B cell (primary cell): ENCODE data around the gene SRRM4. TPM values are rescaled to one million over a fixed set of nuclear protein-coding genes. Genes with fewer than 3 reads are reported as not detected.

Source experiments
- ATAC-seq: fragments of 200-7000 bp; cut with Tn5 transposase; one replicate; pipeline ENCODE4 v1.10.0; 2021; ENCODE audit warnings: low read depth, mild to moderate bottlenecking, moderate number of reproducible peaks, moderate library complexity
- CTCF ChIA-PET: fragments of 350-600 bp; sonication (Branson Sonifier 250); formaldehyde crosslinking; loops from one replicate; lab custom pipeline; 2021; ENCODE audit warnings: antibody characterized with exemption, inconsistent platforms; lab: Charles Lee
- POLR2A ChIA-PET: fragments of 350-600 bp; sonication (Branson Sonifier 250); formaldehyde crosslinking; loops from one replicate; lab custom pipeline; 2021; ENCODE audit warnings: antibody characterized with exemption; lab: Charles Lee
- DNase-seq: peaks from one replicate; pipeline ENCODE4 v3.0.0; 2013
- H2AFZ ChIP-seq: 2 replicates; pipeline ENCODE4 v1.6.1; 2012; ENCODE audit warnings: mild to moderate bottlenecking, low read depth, low read length; ENCODE audit not compliant: insufficient read depth, poor library complexity, severe bottlenecking
- H3K27ac ChIP-seq, 2 donors: 1 replicate in 1 of 2; 2 replicates in 1 of 2; pipeline ENCODE4 v1.5.1; 2012 to 2013; ENCODE audit warnings: low read length in 2 of 2, mild to moderate bottlenecking in 2 of 2, moderate library complexity in 1 of 2
- H3K27me3 ChIP-seq, 4 experiments: fragments of 200-600 bp in 1 of 4; sonication (generic) in 1 of 4; replicated peaks in 1 of 4; 1 replicate in 2 of 4; 2 replicates in 2 of 4; pipeline versions ENCODE4 v1.6.1 to v1.7.0; 2013 to 2016; ENCODE audit warnings: low read length in 3 of 4, mild to moderate bottlenecking in 2 of 4, mixed read lengths in 1 of 4, moderate library complexity in 1 of 4; ENCODE audit not compliant: insufficient read depth in 4 of 4, control insufficient read depth in 3 of 4; ENCODE audit errors: control extremely low read depth in 1 of 4
- H3K36me3 ChIP-seq, 2 experiments: replicated peaks in 1 of 2; 1 replicate in 1 of 2; 2 replicates in 1 of 2; pipeline versions ENCODE4 v1.6.1 to v1.7.1; 2013; ENCODE audit warnings: low read length in 1 of 2; ENCODE audit not compliant: insufficient read depth in 2 of 2, control insufficient read depth in 1 of 2; ENCODE audit errors: control extremely low read depth in 1 of 2, extremely low read depth in 1 of 2
- H3K4me1 ChIP-seq, 2 donors: fragments of 200-600 bp in 1 of 2; sonication (generic) in 1 of 2; 1 replicate in 1 of 2; 2 replicates in 1 of 2; pipeline versions ENCODE4 v1.5.1 to v1.6.1; 2013 to 2017; ENCODE audit warnings: low read length in 2 of 2; ENCODE audit not compliant: control insufficient read depth in 2 of 2, insufficient read depth in 2 of 2
- H3K4me2 ChIP-seq: replicated peaks from 2 replicates; pipeline ENCODE3; 2012; ENCODE audit warnings: mild to moderate bottlenecking, low read depth, low read length; ENCODE audit not compliant: poor library complexity, severe bottlenecking
- H3K4me3 ChIP-seq, 5 experiments: fragments of 200-600 bp in 1 of 5; sonication (generic) in 1 of 5; 1 replicate in 3 of 5; 2 replicates in 2 of 5; pipeline versions ENCODE4 v1.5.1 to v1.7.0; 2011 to 2016; ENCODE audit warnings: low read length in 4 of 5, mild to moderate bottlenecking in 4 of 5, low read depth in 2 of 5, control low read depth in 1 of 5, moderate library complexity in 1 of 5; ENCODE audit not compliant: insufficient read depth in 1 of 5; ENCODE audit errors: control extremely low read depth in 1 of 5, extremely low read depth in 1 of 5
- H3K79me2 ChIP-seq: fragments of 200-600 bp; sonication (generic); one replicate; pipeline ENCODE4 v1.6.0; 2016; ENCODE audit warnings: low read length; ENCODE audit not compliant: control insufficient read depth, insufficient read depth
- H3K9ac ChIP-seq: fragments of 200-600 bp; sonication (generic); 2 replicates; pipeline ENCODE4 v1.6.1; 2017; ENCODE audit warnings: mild to moderate bottlenecking, low read length, moderate library complexity
- H3K9me3 ChIP-seq, 3 donors: one replicate each; pipeline versions ENCODE4 v1.6.1 to v1.7.1; 2013; ENCODE audit warnings: low read length in 2 of 3; ENCODE audit not compliant: control insufficient read depth in 2 of 3, insufficient read depth in 1 of 3; ENCODE audit errors: control extremely low read depth in 1 of 3
- H4K20me1 ChIP-seq: 2 replicates; pipeline ENCODE4 v1.6.0; 2012; ENCODE audit warnings: mild to moderate bottlenecking, low read length; ENCODE audit not compliant: insufficient read depth, control insufficient read depth, poor library complexity, severe bottlenecking
- H3K27ac Mint-ChIP-seq: one replicate; pipeline ENCODE4 v1.8.0; 2021; ENCODE audit warnings: mixed read lengths
- H3K27me3 Mint-ChIP-seq: one replicate; pipeline ENCODE4 v1.8.0; 2021; ENCODE audit warnings: mixed read lengths
- H3K4me1 Mint-ChIP-seq: one replicate; pipeline ENCODE4 v1.8.0; 2021; ENCODE audit warnings: mixed read lengths
- H3K4me3 Mint-ChIP-seq: one replicate; pipeline ENCODE4 v1.8.0; 2021; ENCODE audit warnings: mixed read lengths
- H3K9me3 Mint-ChIP-seq: one replicate; pipeline ENCODE4 v1.8.0; 2022; ENCODE audit warnings: mixed read lengths; ENCODE audit not compliant: insufficient read depth
- EZH2 ChIP-seq: IDR thresholded peaks from 2 replicates; pipeline ENCODE4 v1.6.1; 2012; ENCODE audit warnings: borderline replicate concordance, low read depth, mild to moderate bottlenecking, moderate library complexity, low read length; ENCODE audit not compliant: insufficient read depth, poor library complexity, severe bottlenecking
- WGBS: methylation state at CpG from one replicate; pipeline ENCODE4 v1.1.5; 2013; ENCODE audit warnings: missing lambda C conversion rate; ENCODE audit not compliant: insufficient coverage; 5-methylcytosine and 5-hydroxymethylcytosine counted together
- intact Hi-C: fragments of 100-400 bp; cut with micrococcal nuclease; formaldehyde crosslinking; loops from one replicate; pipeline ENCODE4 v1.10.0; 2022
- polyA plus RNA-seq: library from polyadenylated mRNA; depleted of rRNA; stranded (reverse); fragments of >200 nt; gene quantifications from 2 replicates; pipeline ENCODE4 v1.2.3, GENCODE V29; 2012
- total RNA-seq, 2 donors: library from RNA; stranded (reverse); fragments of 120-200 nt in 1 of 2; gene quantifications; 1 replicate in 1 of 2; 2 replicates in 1 of 2; pipeline versions ENCODE4 v1.2.3 to v1.2.4, GENCODE V29; 2013 to 2022
- TF ChIP-seq, protein P1 (sequence below): fragments of 200-600 bp; IDR thresholded peaks from one replicate; pipeline ENCODE4 v1.8.0; 2022; ENCODE audit warnings: antibody characterized with exemption, mild to moderate bottlenecking

The SRRM4 gene
- total and polyA plus RNA-seq, 2 donors (not counting 1 experiment from before 2014, with no cell fraction given): not detected

DNA sequence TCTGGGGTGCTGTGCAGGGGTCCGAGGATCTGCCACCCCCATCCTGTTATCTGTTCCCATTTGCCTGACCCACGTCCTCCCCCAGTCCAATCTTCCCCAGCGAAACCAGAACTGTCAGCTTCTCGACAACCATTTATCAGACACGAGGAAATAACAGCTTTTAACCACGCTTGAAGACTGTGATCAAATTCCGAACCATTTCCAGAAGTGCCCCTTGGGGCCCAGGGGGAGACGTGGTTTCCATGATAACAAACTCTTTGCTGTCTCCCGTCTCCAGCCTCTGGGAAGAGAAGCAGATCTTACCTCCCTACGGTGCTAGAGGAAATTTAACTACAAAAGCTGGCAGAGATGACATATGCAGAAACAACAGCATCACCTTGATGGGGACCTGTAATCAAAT is 35.1 kb upstream of the SRRM4 start:
- intact Hi-C loops: no loop called here
- Histone ChIP-seq H3K79me2 (no peaks in the 10 kb centered on the region), H3K36me3 (no peaks in the 10 kb centered on the region), H3K9me3 (peaks cover 0 to 10% (median 0%) of the 10 kb centered on the region in 3 donors), H4K20me1 (no peaks in the 10 kb centered on the region), H3K4me3 (no peak overlapping the region), H3K4me2 (no peak overlapping the region), H3K27me3 (no peaks in the 10 kb centered on the region), H3K4me1 (no peaks in the 10 kb centered on the region), H3K27ac (no peak overlapping the region), H3K9ac (no peak overlapping the region), H2AFZ (no peak overlapping the region)
- ATAC-seq (no peak), DNase-seq (no peak)
- Mint-ChIP-seq H3K4me3 (no peak overlapping the region), H3K4me1 (no peaks in the 10 kb centered on the region), H3K27ac (no peak overlapping the region), H3K27me3 (no peaks in the 10 kb centered on the region), H3K9me3 (peaks cover 3% of the 10 kb centered on the region)
- ChIA-PET CTCF (no interaction called here), POLR2A (no interaction called here)
- TF ChIP-seq, protein P1, sequence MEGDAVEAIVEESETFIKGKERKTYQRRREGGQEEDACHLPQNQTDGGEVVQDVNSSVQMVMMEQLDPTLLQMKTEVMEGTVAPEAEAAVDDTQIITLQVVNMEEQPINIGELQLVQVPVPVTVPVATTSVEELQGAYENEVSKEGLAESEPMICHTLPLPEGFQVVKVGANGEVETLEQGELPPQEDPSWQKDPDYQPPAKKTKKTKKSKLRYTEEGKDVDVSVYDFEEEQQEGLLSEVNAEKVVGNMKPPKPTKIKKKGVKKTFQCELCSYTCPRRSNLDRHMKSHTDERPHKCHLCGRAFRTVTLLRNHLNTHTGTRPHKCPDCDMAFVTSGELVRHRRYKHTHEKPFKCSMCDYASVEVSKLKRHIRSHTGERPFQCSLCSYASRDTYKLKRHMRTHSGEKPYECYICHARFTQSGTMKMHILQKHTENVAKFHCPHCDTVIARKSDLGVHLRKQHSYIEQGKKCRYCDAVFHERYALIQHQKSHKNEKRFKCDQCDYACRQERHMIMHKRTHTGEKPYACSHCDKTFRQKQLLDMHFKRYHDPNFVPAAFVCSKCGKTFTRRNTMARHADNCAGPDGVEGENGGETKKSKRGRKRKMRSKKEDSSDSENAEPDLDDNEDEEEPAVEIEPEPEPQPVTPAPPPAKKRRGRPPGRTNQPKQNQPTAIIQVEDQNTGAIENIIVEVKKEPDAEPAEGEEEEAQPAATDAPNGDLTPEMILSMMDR: no peak
- no peak for TF ChIP-seq EZH2
- 65% methylated on average over 10 of the region's 10 CpGs for WGBS

GRCh38 chr12:118958520-118958919 is 22.8 kb upstream of the SRRM4 start:
- Histone ChIP-seq H3K4me1 (no peaks in the 10 kb centered on the region), H3K27ac (no peak overlapping the region), H3K4me3 (no peak overlapping the region), H3K27me3 (no peaks in the 10 kb centered on the region), H3K9ac (no peak overlapping the region), H2AFZ (no peak overlapping the region), H4K20me1 (no peaks in the 10 kb centered on the region), H3K9me3 (peaks cover 0 to 3% (median 0%) of the 10 kb centered on the region in 3 donors), H3K36me3 (no peaks in the 10 kb centered on the region), H3K4me2 (no peak overlapping the region), H3K79me2 (no peaks in the 10 kb centered on the region)
- Mint-ChIP-seq H3K4me1 (no peaks in the 10 kb centered on the region), H3K27ac (no peak overlapping the region), H3K9me3 (peaks cover 4% of the 10 kb centered on the region), H3K27me3 (peaks cover 3% of the 10 kb centered on the region), H3K4me3 (no peak overlapping the region)
- POLR2A ChIA-PET: no interaction called here
- WGBS: no CpG with 5 or more reads among the region's 5 CpGs
- TF ChIP-seq, protein P1: no peak
- TF ChIP-seq EZH2: no peak
- intact Hi-C loops: no loop called here
- CTCF ChIA-PET: interaction anchor here (0.7 kb wide), 1 partner anchor 586 kb away, joined by 3 read pairs; no protein-coding TSS in a partner anchor
- ATAC-seq (no peak), DNase-seq (no peak)
